Testis (tissue), 3 donors: Measurements from ENCODE around the gene ADAM15. TPM values are rescaled to one million over a fixed set of nuclear protein-coding genes. Genes with fewer than 3 reads are reported as not detected.

Experiments
- DNase-seq: peaks from one replicate; pipeline ENCODE4 v3.0.0-alpha.2; 2019
- H3K27ac ChIP-seq, 2 donors: fragments of 200-600 bp; sonication (generic); one replicate each; pipeline ENCODE4 v1.5.1; 2019
- H3K27me3 ChIP-seq: fragments of 200-600 bp; sonication (generic); one replicate; pipeline ENCODE4 v1.5.1; 2019
- H3K36me3 ChIP-seq: fragments of 200-600 bp; sonication (generic); one replicate; pipeline ENCODE4 v1.5.1; 2017; ENCODE audit warnings: low read depth; ENCODE audit errors: missing control alignments
- H3K4me1 ChIP-seq: fragments of 200-600 bp; sonication (generic); one replicate; pipeline ENCODE4 v1.5.1; 2019
- H3K4me3 ChIP-seq, 2 donors: fragments of 200-600 bp; sonication (generic); one replicate each; pipeline ENCODE4 v1.5.1; 2017 to 2019
- H3K9me3 ChIP-seq: fragments of 200-600 bp; sonication (generic); one replicate; pipeline ENCODE4 v1.5.1; 2017
- CTCF ChIP-seq, 3 experiments: fragments of 450-650 bp in 2 of 3; fragments of 200-600 bp in 1 of 3; sonication (generic) in 1 of 3; IDR thresholded peaks; one replicate each; pipeline ENCODE4 v1.5.1; 2016 to 2019; ENCODE audit warnings: antibody characterized with exemption in 3 of 3, mild to moderate bottlenecking in 2 of 3, moderate library complexity in 1 of 3
- POLR2A ChIP-seq: fragments of 450-650 bp; IDR thresholded peaks from one replicate; pipeline ENCODE4 v1.6.1; 2017; ENCODE audit warnings: antibody characterized with exemption, mild to moderate bottlenecking, moderate library complexity
- WGBS, 2 donors: methylation state at CpG; one replicate each; pipeline ENCODE4 v1.1.5; 2018; 5-methylcytosine and 5-hydroxymethylcytosine counted together
- intact Hi-C: fragments of 100-400 bp; cut with DNase I; formaldehyde crosslinking; loops from one replicate; pipeline ENCODE4 v1.15.1; 2023; ENCODE audit warnings: low total_unique reads
- polyA plus RNA-seq: library from polyadenylated mRNA; stranded (reverse); fragments of 350-450 nt; fragmentation: Illumina TruSeq; extraction: RNeasy Lipid Tissue Mini Kit (QIAGEN cat#74804); gene quantifications from one replicate; pipeline ENCODE4 v1.2.3, GENCODE V29; 2014; ENCODE audit warnings: low read depth, low replicate concordance; ENCODE audit not compliant: insufficient read depth
- total RNA-seq, 2 donors: library from RNA; depleted of rRNA; stranded (reverse); fragments of >200 nt; gene quantifications; one replicate each; pipeline ENCODE4 v1.2.3, GENCODE V29; 2016

The ADAM15 gene
- total and polyA plus RNA-seq, 3 donors from 2014 or later = 30.7 to 42.6 (median 34.5) TPM

GRCh38 chr1:155040358-155041093, 10.6 kb upstream of the ADAM15 start:
- WGBS, 2 donors = 89 to 91% methylated on average over 14 of the region's 14 CpGs

GRCh38 chr1:155042789-155043188, 8.3 kb upstream of the ADAM15 start:
- Histone ChIP-seq H3K36me3 (no peaks in the 10 kb centered on the region), H3K27ac (no peak overlapping the region), H3K4me1 (no peaks in the 10 kb centered on the region), H3K4me3 (no peak overlapping the region), H3K9me3 (no peaks in the 10 kb centered on the region), H3K27me3 (no peaks in the 10 kb centered on the region)
- no peak for DNase-seq
- TF ChIP-seq CTCF (IDR thresholded peaks at IDR 0.05) = no peak
- no peak for TF ChIP-seq POLR2A
- 74 to 90% methylated on average over 5 of the region's 5 CpGs for WGBS, 2 donors
- intact Hi-C loops = no loop called here

More at GRCh38 chr1:155040358-155041093, 10.6 kb upstream of the ADAM15 start:
- DNase-seq = no peak
- no peaks in the 10 kb centered on the region for H3K9me3 ChIP-seq
- no peaks in the 10 kb centered on the region for H3K4me1 ChIP-seq
- intact Hi-C loops = no loop called here
- H3K27me3 ChIP-seq = no peaks in the 10 kb centered on the region
- no peak overlapping the region for H3K4me3 ChIP-seq
- H3K27ac ChIP-seq = no peak overlapping the region
- no peaks in the 10 kb centered on the region for H3K36me3 ChIP-seq
- TF ChIP-seq CTCF (IDR thresholded peaks at IDR 0.05) (no peak), POLR2A (no peak)

- intact Hi-C loops = no loop called here
These were observed 7.8 kb upstream of the ADAM15 start for GRCh38 chr1:155043301-155043702.

GRCh38 chr1:155043793-155044192, 7.3 kb upstream of the ADAM15 start:
- no peaks in the 10 kb centered on the region for H3K4me1 ChIP-seq
- no peak overlapping the region for H3K27ac ChIP-seq
- no peak overlapping the region for H3K4me3 ChIP-seq
- no peaks in the 10 kb centered on the region for H3K27me3 ChIP-seq
- H3K36me3 ChIP-seq = no peaks in the 10 kb centered on the region
- 83 to 93% methylated on average over 3 of the region's 3 CpGs for WGBS, 2 donors
- DNase-seq = no peak
- TF ChIP-seq CTCF (IDR thresholded peaks at IDR 0.05) (no peak), POLR2A (no peak)
- intact Hi-C loops = no loop called here
- no peaks in the 10 kb centered on the region for H3K9me3 ChIP-seq

More at GRCh38 chr1:155043301-155043702, 7.8 kb upstream of the ADAM15 start:
- Histone ChIP-seq H3K4me3 (no peak overlapping the region), H3K9me3 (no peaks in the 10 kb centered on the region), H3K27me3 (no peaks in the 10 kb centered on the region), H3K36me3 (no peaks in the 10 kb centered on the region), H3K4me1 (no peaks in the 10 kb centered on the region), H3K27ac (no peak overlapping the region)
- DNase-seq = no peak
- 73 to 93% methylated on average over 4 to 12 of the region's 12 CpGs for WGBS, 2 donors
- no peak for TF ChIP-seq CTCF (IDR thresholded peaks at IDR 0.05)
- no peak for TF ChIP-seq POLR2A

GRCh38 chr1:155044365-155044764, 6.8 kb upstream of the ADAM15 start:
- Histone ChIP-seq H3K36me3 (no peaks in the 10 kb centered on the region), H3K9me3 (no peaks in the 10 kb centered on the region), H3K27me3 (no peaks in the 10 kb centered on the region), H3K4me1 (no peaks in the 10 kb centered on the region), H3K4me3 (no peak overlapping the region), H3K27ac (no peak overlapping the region)
- DNase-seq = no peak
- 84 to 95% methylated on average over 6 of the region's 6 CpGs for WGBS, 2 donors
- no peak for TF ChIP-seq POLR2A
- TF ChIP-seq CTCF (IDR thresholded peaks at IDR 0.05) = no peak
- intact Hi-C loops = no loop called here
